ENCODE results near the gene UTP25.
"Not testable (repeated sequence)": the region's sequence is repeated elsewhere in the genome, so short reads cannot be mapped to it uniquely, and the experiment has no call there.

The UTP25 gene

GRCh38 chr1:209827384-209828262, at the start of gene UTP25:
TSS of gene UTP25 (plus strand) at chr1:209827972. CDS start at chr1:209828064, 92 bp downstream.
- DNase-seq (ENCODE audit: low spot score) = peak; percentile 98

GRCh38 chr1:209778102-209778501, 49.7 kb upstream of the UTP25 start:
- no peak for DNase-seq (ENCODE audit: low spot score)

GRCh38 chr1:209780268-209780667, 47.5 kb upstream of the UTP25 start:
- no peak for DNase-seq (ENCODE audit: low spot score)

GRCh38 chr1:209783386-209783785, 44.4 kb upstream of the UTP25 start:
- DNase-seq (ENCODE audit: low spot score) = no peak

GRCh38 chr1:209784265-209785169, 43.3 kb upstream of the UTP25 start, which contains the start of gene C1orf74:
TSS of gene C1orf74 (minus strand) at chr1:209784559. CDS start at chr1:209783634, 925 bp downstream.
- peak; percentile 98 for DNase-seq (ENCODE audit: low spot score)

- no peak for DNase-seq (ENCODE audit: low spot score)
Measured at GRCh38 chr1:209785592-209785991, 42.2 kb upstream of the UTP25 start.

GRCh38 chr1:209786146-209786545, 41.6 kb upstream of the UTP25 start:
- DNase-seq (ENCODE audit: low spot score) = no peak

- DNase-seq (ENCODE audit: low spot score) = no peak
Measured at GRCh38 chr1:209787551-209787950, 40.2 kb upstream of the UTP25 start.

- no peak for DNase-seq (ENCODE audit: low spot score)
Measured at GRCh38 chr1:209789245-209789644, 38.5 kb upstream of the UTP25 start.

- no peak for DNase-seq (ENCODE audit: low spot score)
Measured at GRCh38 chr1:209790286-209791193, 37.2 kb upstream of the UTP25 start.

GRCh38 chr1:209791920-209792319, 35.9 kb upstream of the UTP25 start:
- no peak for DNase-seq (ENCODE audit: low spot score)

GRCh38 chr1:209793711-209794110, 34.1 kb upstream of the UTP25 start:
- not testable (repeated sequence) for DNase-seq (ENCODE audit: low spot score)

- DNase-seq (ENCODE audit: low spot score) = no peak
Measured at GRCh38 chr1:209797978-209798639, 29.7 kb upstream of the UTP25 start.

- no peak for DNase-seq (ENCODE audit: low spot score)
Measured at GRCh38 chr1:209800984-209801834, 26.6 kb upstream of the UTP25 start.

- DNase-seq (ENCODE audit: low spot score) = no peak
Measured at GRCh38 chr1:209802117-209802779, 25.5 kb upstream of the UTP25 start.

- no peak for DNase-seq (ENCODE audit: low spot score)
Measured at GRCh38 chr1:209802780-209803152, 25.0 kb upstream of the UTP25 start.

GRCh38 chr1:209803568-209803967, 24.2 kb upstream of the UTP25 start:
- DNase-seq (ENCODE audit: low spot score) = no peak

GRCh38 chr1:209805341-209805781, 22.4 kb upstream of the UTP25 start:
- no peak for DNase-seq (ENCODE audit: low spot score)
